Measurements from ENCODE around the gene SPRTN.

- TF ChIP-seq CTCF (conservative IDR thresholded peaks at IDR 0.05; ENCODE audit: low read length), result no peak
- no peak for TF ChIP-seq EZH2phosphoT487 (IDR thresholded peaks at IDR 0.05; ENCODE audit: borderline replicate concordance)
Observed at GRCh38 chr1:231364192-231364591, 26.1 kb downstream of the SPRTN start.

Measured in Loucy (cell line).